Measurements from ENCODE around the gene PSPC1.
"Not testable (repeated sequence)": the region's sequence is repeated elsewhere in the genome, so short reads cannot be mapped to it uniquely, and the experiment has no call there.

Gene PSPC1

DNA sequence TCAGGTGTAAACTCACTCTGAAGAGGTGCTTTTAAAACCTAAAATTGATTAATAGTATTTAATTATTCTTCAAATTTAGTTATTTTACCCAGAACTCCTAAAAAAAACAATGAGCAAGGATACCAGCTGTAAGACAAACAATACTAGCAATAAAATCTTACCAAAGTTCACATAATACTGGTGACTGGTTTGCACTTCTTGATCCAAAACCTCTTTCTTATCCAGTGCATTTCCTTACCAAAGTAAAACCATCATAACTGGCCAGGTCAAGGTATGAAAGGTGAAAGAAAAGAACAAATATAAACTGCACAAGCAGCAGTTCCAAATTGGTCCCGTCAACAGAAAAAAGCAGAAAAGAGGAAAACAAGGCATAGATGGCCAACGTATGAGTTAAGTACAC lies 62.7 kb downstream of the PSPC1 start:
- DNase-seq (ENCODE audit: low read depth, low spot score), result no peak
- TF ChIP-seq, protein P1, sequence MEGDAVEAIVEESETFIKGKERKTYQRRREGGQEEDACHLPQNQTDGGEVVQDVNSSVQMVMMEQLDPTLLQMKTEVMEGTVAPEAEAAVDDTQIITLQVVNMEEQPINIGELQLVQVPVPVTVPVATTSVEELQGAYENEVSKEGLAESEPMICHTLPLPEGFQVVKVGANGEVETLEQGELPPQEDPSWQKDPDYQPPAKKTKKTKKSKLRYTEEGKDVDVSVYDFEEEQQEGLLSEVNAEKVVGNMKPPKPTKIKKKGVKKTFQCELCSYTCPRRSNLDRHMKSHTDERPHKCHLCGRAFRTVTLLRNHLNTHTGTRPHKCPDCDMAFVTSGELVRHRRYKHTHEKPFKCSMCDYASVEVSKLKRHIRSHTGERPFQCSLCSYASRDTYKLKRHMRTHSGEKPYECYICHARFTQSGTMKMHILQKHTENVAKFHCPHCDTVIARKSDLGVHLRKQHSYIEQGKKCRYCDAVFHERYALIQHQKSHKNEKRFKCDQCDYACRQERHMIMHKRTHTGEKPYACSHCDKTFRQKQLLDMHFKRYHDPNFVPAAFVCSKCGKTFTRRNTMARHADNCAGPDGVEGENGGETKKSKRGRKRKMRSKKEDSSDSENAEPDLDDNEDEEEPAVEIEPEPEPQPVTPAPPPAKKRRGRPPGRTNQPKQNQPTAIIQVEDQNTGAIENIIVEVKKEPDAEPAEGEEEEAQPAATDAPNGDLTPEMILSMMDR (IDR thresholded peaks at IDR 0.05; ENCODE audit: low read depth, low read length), result no peak
- in situ Hi-C loops (cut with HindIII; ENCODE audit: low sequenced_read_pairs), result no loop called here
- H3K4me3 ChIP-seq (ENCODE audit: low read depth, low read length), result no peak overlapping the region

DNA sequence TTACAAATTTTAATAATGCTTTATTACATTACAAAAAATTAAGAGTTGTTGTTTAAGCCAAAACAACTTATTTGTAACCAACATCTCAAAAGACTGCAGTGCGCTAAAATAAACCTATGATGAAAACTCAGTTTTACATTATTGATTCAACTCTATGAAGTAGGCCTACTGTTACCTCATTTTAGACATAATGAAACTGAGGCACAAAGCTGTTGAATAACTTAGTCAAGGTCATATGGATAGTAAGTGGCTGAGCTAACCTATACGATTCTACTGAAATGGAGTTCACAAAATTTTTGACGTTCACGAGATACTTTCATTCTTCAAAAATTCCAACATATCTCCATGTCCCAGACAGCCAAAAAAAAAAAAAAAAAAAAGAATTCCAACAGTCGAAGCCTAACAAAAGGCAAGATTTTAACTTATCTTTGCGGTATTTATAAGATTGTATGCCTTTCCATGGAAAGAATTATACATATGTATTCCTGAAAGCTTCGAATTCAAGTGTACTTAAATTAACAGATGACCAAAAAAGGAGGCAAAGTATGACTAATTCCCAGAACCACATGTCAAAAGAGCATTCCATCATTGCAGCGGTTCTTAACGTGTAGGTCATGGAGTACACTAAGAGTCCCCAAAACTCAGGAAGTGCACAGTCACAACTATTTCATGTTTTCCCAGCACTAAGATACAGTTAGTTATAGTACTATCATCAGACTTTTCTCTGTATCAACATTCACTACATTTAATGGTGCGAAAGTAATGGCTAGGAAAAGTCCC lies 69.4 kb downstream of the PSPC1 start:
- H3K4me3 ChIP-seq (ENCODE audit: low read depth, low read length), result no peak overlapping the region

DNA sequence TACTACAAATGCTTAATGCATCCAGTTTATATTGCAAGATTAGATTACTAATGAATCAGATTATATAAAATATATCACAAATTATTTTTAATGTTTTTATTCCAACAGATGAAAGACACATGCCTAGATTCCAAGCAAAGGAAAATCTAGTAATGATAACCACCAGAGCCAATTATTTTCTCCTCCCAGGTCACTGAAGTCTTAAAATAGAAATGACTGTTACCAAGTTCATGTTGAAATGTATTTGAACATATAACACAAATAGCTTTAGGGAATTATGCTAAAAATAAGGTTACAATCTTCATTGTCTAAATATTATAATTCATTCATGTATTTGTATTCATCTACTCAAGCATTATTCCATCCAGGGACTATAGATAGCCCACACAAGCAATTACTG lies 73.0 kb downstream of the PSPC1 start:
- H3K4me3 ChIP-seq (ENCODE audit: low read depth, low read length); in situ Hi-C loops (cut with HindIII; ENCODE audit: low sequenced_read_pairs); DNase-seq (ENCODE audit: low read depth, low spot score): not testable (repeated sequence)

More for the DNA sequence above, 69.4 kb downstream of the PSPC1 start:
- TF ChIP-seq, protein P1 (IDR thresholded peaks at IDR 0.05; ENCODE audit: low read depth, low read length), result no peak
- DNase-seq (ENCODE audit: low read depth, low spot score), result peak; percentile 81
- in situ Hi-C loops (cut with HindIII; ENCODE audit: low sequenced_read_pairs), result no loop called here

DNA sequence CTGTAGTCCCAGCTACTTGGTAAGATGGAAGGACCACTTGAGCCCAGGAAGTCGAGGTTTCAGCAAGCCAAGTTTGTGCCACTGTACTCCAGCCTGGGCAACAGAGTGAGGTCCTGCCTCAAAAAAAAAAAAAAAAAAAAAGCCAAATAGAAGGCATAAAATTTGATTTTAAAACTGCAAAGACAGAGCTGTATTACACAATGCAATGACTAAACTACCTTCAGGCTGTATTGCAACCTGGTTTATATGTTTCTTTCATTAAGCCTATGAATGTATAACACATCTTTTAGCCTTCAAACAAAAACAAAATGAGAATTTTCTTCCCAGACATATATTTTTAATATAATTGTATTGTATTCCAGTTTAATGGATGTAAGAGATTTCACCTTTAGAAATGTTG lies 73.7 kb downstream of the PSPC1 start:
- DNase-seq (ENCODE audit: low read depth, low spot score); H3K4me3 ChIP-seq (ENCODE audit: low read depth, low read length); in situ Hi-C loops (cut with HindIII; ENCODE audit: low sequenced_read_pairs): not testable (repeated sequence)

DNA sequence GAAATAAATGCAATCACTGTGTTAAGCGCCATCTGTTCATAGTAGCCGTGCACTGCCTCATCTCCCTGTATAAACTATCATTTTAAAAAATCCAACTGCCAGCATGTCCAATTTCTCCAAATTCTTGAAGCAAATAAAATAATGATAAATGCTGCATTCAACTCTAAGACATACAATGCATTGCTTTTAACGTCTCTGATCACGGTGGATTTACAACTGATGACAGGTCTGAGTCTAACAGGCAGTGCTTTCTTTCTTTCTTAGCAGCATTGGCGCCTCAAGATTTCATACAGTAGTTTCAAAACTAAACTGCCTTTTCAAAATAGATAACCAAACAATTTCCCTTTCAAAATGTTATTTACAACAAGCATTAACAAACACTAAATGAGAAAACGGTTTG lies 78.5 kb downstream of the PSPC1 start:
- H3K4me3 ChIP-seq (ENCODE audit: low read depth, low read length); in situ Hi-C loops (cut with HindIII; ENCODE audit: low sequenced_read_pairs); DNase-seq (ENCODE audit: low read depth, low spot score): not testable (repeated sequence)

DNA sequence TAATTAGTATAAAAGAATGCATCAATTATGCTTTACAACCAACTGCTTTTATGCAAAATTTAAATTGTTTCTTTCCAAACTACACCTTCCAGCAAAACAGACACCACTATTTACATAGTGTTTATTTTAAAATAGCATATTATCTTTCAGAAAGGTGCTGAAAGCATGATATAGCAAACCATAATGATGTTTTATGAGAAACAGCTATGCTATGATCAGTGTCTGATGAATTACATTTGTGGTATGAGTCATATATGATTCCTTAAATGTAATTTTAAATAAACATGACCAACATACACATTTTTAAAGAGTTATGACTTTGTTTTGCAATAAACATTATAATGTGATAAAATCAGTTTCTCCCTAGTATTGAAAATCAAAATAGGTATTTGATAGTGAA lies 81.1 kb downstream of the PSPC1 start:
- H3K4me3 ChIP-seq (ENCODE audit: low read depth, low read length); DNase-seq (ENCODE audit: low read depth, low spot score); in situ Hi-C loops (cut with HindIII; ENCODE audit: low sequenced_read_pairs): not testable (repeated sequence)

DNA sequence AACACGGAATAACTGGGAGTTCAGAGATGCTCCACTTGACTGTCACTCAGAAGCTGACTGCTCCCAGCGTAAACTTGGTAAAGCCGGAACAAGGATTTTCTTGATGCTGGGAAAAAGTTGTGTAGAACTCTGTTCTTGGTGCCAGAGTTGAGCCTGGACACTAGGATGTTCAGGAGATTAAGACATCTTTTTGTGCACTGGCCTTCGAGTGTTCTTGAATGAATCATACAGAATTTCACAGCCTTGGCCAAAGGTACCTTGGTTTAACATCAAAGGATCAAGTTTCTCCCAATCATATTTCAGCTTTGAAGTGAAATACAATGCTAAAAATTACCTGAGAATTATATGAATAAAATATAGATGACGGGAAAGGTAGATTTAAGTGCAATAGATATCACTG lies 81.8 kb downstream of the PSPC1 start:
- DNase-seq (ENCODE audit: low read depth, low spot score); H3K4me3 ChIP-seq (ENCODE audit: low read depth, low read length); in situ Hi-C loops (cut with HindIII; ENCODE audit: low sequenced_read_pairs): not testable (repeated sequence)

DNA sequence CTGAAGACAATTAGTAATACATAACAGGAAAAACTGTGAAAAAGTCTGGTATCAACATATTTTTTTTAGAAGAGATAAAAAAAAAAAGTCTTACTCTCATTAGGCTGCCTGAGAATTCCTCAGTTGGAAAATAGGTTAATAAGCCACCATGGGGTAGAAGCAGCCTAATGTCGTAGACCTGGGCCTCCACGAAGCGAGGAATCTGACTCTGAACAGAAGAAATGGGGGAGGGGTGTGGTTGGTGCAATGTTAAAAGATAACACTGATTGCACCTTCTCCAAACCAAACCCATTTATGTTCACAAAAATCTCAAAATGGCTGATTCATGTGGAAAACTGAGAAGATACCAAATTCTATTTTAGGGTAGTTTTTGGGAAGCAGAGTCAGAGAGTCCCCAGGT lies 86.9 kb downstream of the PSPC1 start:
- in situ Hi-C loops (cut with HindIII; ENCODE audit: low sequenced_read_pairs), result no loop called here
- H3K4me3 ChIP-seq (ENCODE audit: low read depth, low read length), result no peak overlapping the region
- TF ChIP-seq, protein P1 (IDR thresholded peaks at IDR 0.05; ENCODE audit: low read depth, low read length), result no peak
- no peak for DNase-seq (ENCODE audit: low read depth, low spot score)

DNA sequence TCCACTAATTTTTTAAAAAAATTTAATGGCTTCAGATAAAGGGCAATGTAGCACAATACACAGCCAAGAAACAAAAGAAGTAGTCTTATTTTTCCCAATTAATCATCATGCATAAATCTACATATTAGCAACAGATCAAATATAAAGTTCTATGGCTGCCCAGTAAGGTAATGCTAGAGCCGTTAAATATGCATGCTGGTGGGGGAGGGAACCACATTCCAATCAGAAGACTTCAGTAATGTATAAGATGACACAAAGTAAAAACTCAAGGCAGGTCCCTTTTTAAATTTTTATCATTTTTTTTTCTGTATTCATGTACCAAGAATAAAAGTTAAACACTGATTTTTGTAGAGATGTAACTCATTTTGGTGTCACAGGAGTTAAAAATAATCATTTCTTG lies 87.3 kb downstream of the PSPC1 start:
- in situ Hi-C loops (cut with HindIII; ENCODE audit: low sequenced_read_pairs), result no loop called here
- no peak for DNase-seq (ENCODE audit: low read depth, low spot score)
- H3K4me3 ChIP-seq (ENCODE audit: low read depth, low read length), result no peak overlapping the region
- TF ChIP-seq, protein P1 (IDR thresholded peaks at IDR 0.05; ENCODE audit: low read depth, low read length), result no peak

DNA sequence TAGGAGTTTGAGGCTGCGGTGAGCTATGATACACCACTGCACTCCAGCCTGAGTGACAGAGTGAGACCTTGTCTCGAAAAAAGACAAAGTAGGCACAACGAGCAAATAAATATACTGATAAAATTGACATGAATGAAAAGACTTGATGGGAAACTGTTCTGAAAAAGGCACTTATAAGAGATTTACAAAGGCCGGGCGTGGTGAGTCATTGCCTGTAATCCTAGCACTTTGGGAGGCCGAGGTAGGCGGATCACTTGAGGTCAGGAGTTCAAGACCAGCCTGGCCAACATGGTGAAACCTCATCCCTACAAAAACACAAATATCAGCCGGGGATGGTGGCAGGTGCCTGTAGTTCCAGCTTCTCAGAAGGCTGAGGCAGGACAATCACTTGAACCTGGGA lies 91.3 kb downstream of the PSPC1 start:
- H3K4me3 ChIP-seq (ENCODE audit: low read depth, low read length); in situ Hi-C loops (cut with HindIII; ENCODE audit: low sequenced_read_pairs): not testable (repeated sequence)
- DNase-seq (ENCODE audit: low read depth, low spot score), result peak; percentile 37
